Measurements from ENCODE around the gene DYNC2I2.

- TF ChIP-seq CTCF (IDR thresholded peaks at IDR 0.05) (no peak), POLR2A (IDR thresholded peaks at IDR 0.05) (no peak)
These were observed 21.1 kb upstream of the DYNC2I2 start for GRCh38 chr9:128677794-128678193.
